HUES64 (cell line): Measurements from ENCODE around the gene SMC4.

Source experiments
- H3K27ac ChIP-seq: 2 replicates; pipeline ENCODE4 v1.7.0; 2013; ENCODE audit warnings: low read depth, low read length, inconsistent platforms
- H3K27me3 ChIP-seq: 2 replicates; pipeline ENCODE4 v1.6.1; 2013; ENCODE audit warnings: mild to moderate bottlenecking, low read length; ENCODE audit not compliant: insufficient read depth
- H3K36me3 ChIP-seq: 2 replicates; pipeline ENCODE4 v1.6.1; 2013; ENCODE audit warnings: mild to moderate bottlenecking, low read length; ENCODE audit not compliant: insufficient read depth
- H3K4me1 ChIP-seq: 2 replicates; pipeline ENCODE4 v1.6.1; 2013; ENCODE audit warnings: mild to moderate bottlenecking, low read length, moderate library complexity; ENCODE audit not compliant: insufficient read depth
- H3K4me3 ChIP-seq: 2 replicates; pipeline ENCODE4 v1.5.1; 2013; ENCODE audit warnings: mild to moderate bottlenecking, low read length, moderate library complexity
- H3K9ac ChIP-seq: 2 replicates; pipeline ENCODE4 v1.6.1; 2013; ENCODE audit warnings: mild to moderate bottlenecking, low read depth, low read length
- H3K9me3 ChIP-seq: 2 replicates; pipeline ENCODE4 v1.6.1; 2013; ENCODE audit warnings: low read depth, low read length; ENCODE audit not compliant: insufficient read depth
- WGBS: fragments of 150-250, 120-280 bp; methylation state at CpG from one replicate; pipeline ENCODE4 v1.1.7; 2013; ENCODE audit warnings: missing lambda C conversion rate; 5-methylcytosine and 5-hydroxymethylcytosine counted together

SMC4 gene

GRCh38 chr3:160374925-160375324 lies 24.5 kb upstream of the SMC4 start:
- H3K9me3 ChIP-seq: no peaks in the 10 kb centered on the region
- H3K27me3 ChIP-seq: no peaks in the 10 kb centered on the region
- peaks cover 11% of the 10 kb centered on the region for H3K4me1 ChIP-seq
- WGBS: 86% methylated on average over 1 of the region's 1 CpG
- H3K4me3 ChIP-seq: no peak overlapping the region
- no peak overlapping the region for H3K9ac ChIP-seq
- no peak overlapping the region for H3K27ac ChIP-seq
- peaks cover 39% of the 10 kb centered on the region for H3K36me3 ChIP-seq

- no peak overlapping the region for H3K27ac ChIP-seq
Measured at GRCh38 chr3:160376681-160377080, 22.8 kb upstream of the SMC4 start.

GRCh38 chr3:160378331-160379109 lies 20.9 kb upstream of the SMC4 start:
- Histone ChIP-seq H3K4me3 (no peak overlapping the region), H3K4me1 (peaks cover 16% of the 10 kb centered on the region)
- WGBS: no CpG with 5 or more reads among the region's 1 CpG

More at GRCh38 chr3:160376681-160377080, 22.8 kb upstream of the SMC4 start:
- H3K9ac ChIP-seq: no peak overlapping the region
- H3K27me3 ChIP-seq: no peaks in the 10 kb centered on the region
- H3K4me1 ChIP-seq: peaks cover 16% of the 10 kb centered on the region
- no peak overlapping the region for H3K4me3 ChIP-seq
- no peaks in the 10 kb centered on the region for H3K9me3 ChIP-seq
- peaks cover 39% of the 10 kb centered on the region for H3K36me3 ChIP-seq
- WGBS: 100% methylated on average over 2 of the region's 2 CpGs

GRCh38 chr3:160379628-160380214 lies 19.7 kb upstream of the SMC4 start:
- no peaks in the 10 kb centered on the region for H3K27me3 ChIP-seq
- peaks cover 20% of the 10 kb centered on the region for H3K4me1 ChIP-seq
- WGBS: 52% methylated on average over 4 of the region's 4 CpGs
- H3K9ac ChIP-seq: no peak overlapping the region
- peak overlapping the region; percentile 57 for H3K27ac ChIP-seq
- no peak overlapping the region for H3K4me3 ChIP-seq
- peaks cover 21% of the 10 kb centered on the region for H3K36me3 ChIP-seq
- no peaks in the 10 kb centered on the region for H3K9me3 ChIP-seq

More at GRCh38 chr3:160378331-160379109, 20.9 kb upstream of the SMC4 start:
- Histone ChIP-seq H3K9ac (no peak overlapping the region), H3K27me3 (no peaks in the 10 kb centered on the region), H3K27ac (no peak overlapping the region), H3K36me3 (peaks cover 33% of the 10 kb centered on the region), H3K9me3 (no peaks in the 10 kb centered on the region)

- H3K9me3 ChIP-seq: no peaks in the 10 kb centered on the region
- no peak overlapping the region for H3K4me3 ChIP-seq
- peaks cover 4% of the 10 kb centered on the region; the same call in 1 of the 2 replicates for H3K36me3 ChIP-seq
- no CpG with 5 or more reads among the region's 1 CpG for WGBS
- H3K27ac ChIP-seq: no peak overlapping the region
- H3K4me1 ChIP-seq: peaks cover 23% of the 10 kb centered on the region
- no peaks in the 10 kb centered on the region for H3K27me3 ChIP-seq
- no peak overlapping the region for H3K9ac ChIP-seq
Measured at GRCh38 chr3:160381470-160381869, 18.0 kb upstream of the SMC4 start.

- Histone ChIP-seq H3K4me3 (no peak overlapping the region), H3K9me3 (no peaks in the 10 kb centered on the region)
- 84% methylated on average over 4 of the region's 5 CpGs for WGBS
Measured at GRCh38 chr3:160384639-160385318, 14.7 kb upstream of the SMC4 start.

GRCh38 chr3:160390565-160391138 lies 8.8 kb upstream of the SMC4 start:
- no peaks in the 10 kb centered on the region for H3K27me3 ChIP-seq
- H3K9me3 ChIP-seq: no peaks in the 10 kb centered on the region
- H3K9ac ChIP-seq: no peak overlapping the region
- peaks cover 7% of the 10 kb centered on the region; the same call in 1 of the 2 replicates for H3K4me1 ChIP-seq
- H3K36me3 ChIP-seq: no peaks in the 10 kb centered on the region
- WGBS: 94% methylated on average over 3 of the region's 3 CpGs
- H3K27ac ChIP-seq: no peak overlapping the region
- no peak overlapping the region for H3K4me3 ChIP-seq

More at GRCh38 chr3:160384639-160385318, 14.7 kb upstream of the SMC4 start:
- Histone ChIP-seq H3K27ac (no peak overlapping the region), H3K27me3 (no peaks in the 10 kb centered on the region), H3K36me3 (no peaks in the 10 kb centered on the region), H3K9ac (no peak overlapping the region), H3K4me1 (peaks cover 12% of the 10 kb centered on the region)

GRCh38 chr3:160392798-160393197 lies 6.7 kb upstream of the SMC4 start:
- Histone ChIP-seq H3K4me1 (peaks cover 12% of the 10 kb centered on the region; the same call in 1 of the 2 replicates), H3K9me3 (no peaks in the 10 kb centered on the region), H3K36me3 (no peaks in the 10 kb centered on the region), H3K27ac (no peak overlapping the region), H3K4me3 (no peak overlapping the region), H3K27me3 (no peaks in the 10 kb centered on the region), H3K9ac (no peak overlapping the region)

GRCh38 chr3:160393346-160394008 lies 6.0 kb upstream of the SMC4 start:
- Histone ChIP-seq H3K27ac (no peak overlapping the region), H3K9ac (no peak overlapping the region), H3K4me1 (peaks cover 16% of the 10 kb centered on the region), H3K9me3 (no peaks in the 10 kb centered on the region), H3K4me3 (no peak overlapping the region), H3K27me3 (no peaks in the 10 kb centered on the region), H3K36me3 (no peaks in the 10 kb centered on the region)
- 77% methylated on average over 2 of the region's 2 CpGs for whole genome bisulfite sequencing

- H3K27ac ChIP-seq: no peak overlapping the region
- H3K9me3 ChIP-seq: no peaks in the 10 kb centered on the region
- WGBS: 100% methylated on average over 3 of the region's 3 CpGs
- no peaks in the 10 kb centered on the region for H3K27me3 ChIP-seq
- H3K4me1 ChIP-seq: peaks cover 16% of the 10 kb centered on the region
- no peak overlapping the region for H3K9ac ChIP-seq
- H3K4me3 ChIP-seq: no peak overlapping the region
- H3K36me3 ChIP-seq: no peaks in the 10 kb centered on the region
Measured at GRCh38 chr3:160394009-160394392, 5.4 kb upstream of the SMC4 start.
